Vagina (tissue), 2 donors: ENCODE measurements around the gene NUP205. TPM values are rescaled to one million over a fixed set of nuclear protein-coding genes. Genes with fewer than 3 reads are reported as not detected.

ENCODE experiments used
- DNase-seq, 2 donors: peaks; one replicate each; pipeline ENCODE4 v3.0.0-alpha.2; 2017; ENCODE audit errors: extremely low spot score in 2 of 2
- H3K27ac ChIP-seq: fragments of 200-600 bp; sonication (generic); one replicate; pipeline ENCODE4 v1.5.1; 2019
- H3K27me3 ChIP-seq: fragments of 200-600 bp; sonication (generic); one replicate; pipeline ENCODE4 v1.5.1; 2019
- H3K36me3 ChIP-seq, 2 donors: fragments of 200-600 bp; sonication (generic); one replicate each; pipeline ENCODE4 v1.5.1; 2017 to 2019
- H3K4me1 ChIP-seq: fragments of 200-600 bp; sonication (generic); one replicate; pipeline ENCODE4 v1.5.1; 2019
- H3K4me3 ChIP-seq, 2 donors: fragments of 200-600 bp; sonication (generic); 1 replicate in 1 of 2; 2 replicates in 1 of 2; pipeline ENCODE4 v1.5.1; 2016 to 2019
- H3K9me3 ChIP-seq: fragments of 200-600 bp; sonication (generic); one replicate; pipeline ENCODE4 v1.5.1; 2019
- POLR2A ChIP-seq, 2 donors: fragments of 450-650 bp; IDR thresholded peaks; one replicate each; pipeline ENCODE4 v1.6.1; 2017; ENCODE audit warnings: antibody characterized with exemption in 2 of 2, mild to moderate bottlenecking in 2 of 2, moderate library complexity in 2 of 2
- POLR2AphosphoS5 ChIP-seq, 2 donors: sonication (generic); formaldehyde crosslinking; IDR thresholded peaks; one replicate each; pipeline ENCODE4 v1.9.0; 2017; ENCODE audit warnings: antibody characterized with exemption in 2 of 2, mild to moderate bottlenecking in 2 of 2, low read depth in 1 of 2; ENCODE audit not compliant: insufficient read depth in 1 of 2
- intact Hi-C: fragments of 100-400 bp; cut with DNase I; formaldehyde crosslinking; loops from one replicate; pipeline ENCODE4 v1.15.1; 2023
- total RNA-seq: library from RNA; depleted of rRNA; stranded (reverse); fragments of >200 nt; gene quantifications from one replicate; pipeline ENCODE4 v1.2.3, GENCODE V29; 2016
- TF ChIP-seq, protein P1 (sequence below), 3 experiments: fragments of 450-650 bp in 2 of 3; fragments of 200-600 bp in 1 of 3; sonication (generic) in 1 of 3; IDR thresholded peaks; one replicate each; pipeline ENCODE4 v1.5.1; 2017 to 2019; ENCODE audit warnings: antibody characterized with exemption in 3 of 3, mild to moderate bottlenecking in 2 of 3, moderate library complexity in 2 of 3

The NUP205 gene, protein sequence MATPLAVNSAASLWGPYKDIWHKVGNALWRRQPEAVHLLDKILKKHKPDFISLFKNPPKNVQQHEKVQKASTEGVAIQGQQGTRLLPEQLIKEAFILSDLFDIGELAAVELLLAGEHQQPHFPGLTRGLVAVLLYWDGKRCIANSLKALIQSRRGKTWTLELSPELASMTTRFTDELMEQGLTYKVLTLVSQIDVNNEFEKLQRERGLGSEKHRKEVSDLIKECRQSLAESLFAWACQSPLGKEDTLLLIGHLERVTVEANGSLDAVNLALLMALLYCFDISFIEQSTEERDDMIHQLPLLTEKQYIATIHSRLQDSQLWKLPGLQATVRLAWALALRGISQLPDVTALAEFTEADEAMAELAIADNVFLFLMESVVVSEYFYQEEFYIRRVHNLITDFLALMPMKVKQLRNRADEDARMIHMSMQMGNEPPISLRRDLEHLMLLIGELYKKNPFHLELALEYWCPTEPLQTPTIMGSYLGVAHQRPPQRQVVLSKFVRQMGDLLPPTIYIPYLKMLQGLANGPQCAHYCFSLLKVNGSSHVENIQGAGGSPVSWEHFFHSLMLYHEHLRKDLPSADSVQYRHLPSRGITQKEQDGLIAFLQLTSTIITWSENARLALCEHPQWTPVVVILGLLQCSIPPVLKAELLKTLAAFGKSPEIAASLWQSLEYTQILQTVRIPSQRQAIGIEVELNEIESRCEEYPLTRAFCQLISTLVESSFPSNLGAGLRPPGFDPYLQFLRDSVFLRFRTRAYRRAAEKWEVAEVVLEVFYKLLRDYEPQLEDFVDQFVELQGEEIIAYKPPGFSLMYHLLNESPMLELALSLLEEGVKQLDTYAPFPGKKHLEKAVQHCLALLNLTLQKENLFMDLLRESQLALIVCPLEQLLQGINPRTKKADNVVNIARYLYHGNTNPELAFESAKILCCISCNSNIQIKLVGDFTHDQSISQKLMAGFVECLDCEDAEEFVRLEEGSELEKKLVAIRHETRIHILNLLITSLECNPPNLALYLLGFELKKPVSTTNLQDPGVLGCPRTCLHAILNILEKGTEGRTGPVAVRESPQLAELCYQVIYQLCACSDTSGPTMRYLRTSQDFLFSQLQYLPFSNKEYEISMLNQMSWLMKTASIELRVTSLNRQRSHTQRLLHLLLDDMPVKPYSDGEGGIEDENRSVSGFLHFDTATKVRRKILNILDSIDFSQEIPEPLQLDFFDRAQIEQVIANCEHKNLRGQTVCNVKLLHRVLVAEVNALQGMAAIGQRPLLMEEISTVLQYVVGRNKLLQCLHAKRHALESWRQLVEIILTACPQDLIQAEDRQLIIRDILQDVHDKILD (N-terminal part only)
- 28.2 TPM for total RNA-seq

DNA sequence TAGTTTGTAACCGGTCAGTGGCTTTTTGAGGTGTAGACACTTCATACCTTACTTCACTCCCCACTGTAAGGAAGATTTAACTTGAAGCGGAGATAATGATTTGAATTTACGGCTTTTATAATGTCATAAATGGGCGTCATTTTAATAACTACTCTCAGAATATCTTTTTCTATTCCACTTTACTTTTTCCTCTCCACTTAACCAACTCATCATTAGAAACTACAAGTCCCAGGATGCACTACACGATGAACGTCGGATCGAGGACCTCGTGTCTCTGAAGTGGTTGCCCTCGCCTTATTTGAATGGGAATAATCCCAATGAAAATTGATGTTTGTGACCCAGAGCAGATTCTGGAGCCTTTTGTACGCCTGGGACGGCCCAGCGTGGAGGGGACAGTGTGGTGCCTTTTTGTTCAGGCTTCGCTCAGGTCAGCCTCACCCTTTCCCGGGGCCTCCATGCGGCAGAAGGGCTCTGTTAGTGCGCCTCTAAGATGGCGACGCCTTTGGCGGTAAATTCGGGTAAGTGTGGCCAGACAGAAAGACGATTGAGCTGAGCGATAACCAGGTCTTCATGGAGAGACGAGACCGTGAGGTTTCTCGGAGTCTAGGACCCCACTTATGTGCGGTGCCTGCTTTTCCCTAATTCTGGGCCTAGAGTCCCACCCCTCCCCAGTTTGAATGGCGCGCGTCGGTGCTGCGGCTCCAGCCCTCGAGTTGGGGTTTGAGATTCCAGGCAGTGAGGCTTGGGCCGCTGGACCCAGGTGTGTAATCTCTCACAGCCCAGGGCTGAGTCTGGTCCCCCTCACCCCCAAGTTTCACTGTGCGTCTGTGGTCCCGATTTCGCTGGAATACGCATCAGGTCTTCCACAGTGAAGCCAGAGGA lies at the start of gene NUP205:
NUP205 (plus strand) TSS at position 463 of the 882 bp plus-strand sequence; CDS start at position 491, 28 bp downstream.
- TF ChIP-seq POLR2A (IDR thresholded peaks at IDR 0.05) = no peak
- TF ChIP-seq POLR2AphosphoS5 (IDR thresholded peaks at IDR 0.05; ENCODE audit: insufficient read depth in 1 of 2, low read depth in 1 of 2) = peak; percentile 75 to 80
- TF ChIP-seq, protein P1, sequence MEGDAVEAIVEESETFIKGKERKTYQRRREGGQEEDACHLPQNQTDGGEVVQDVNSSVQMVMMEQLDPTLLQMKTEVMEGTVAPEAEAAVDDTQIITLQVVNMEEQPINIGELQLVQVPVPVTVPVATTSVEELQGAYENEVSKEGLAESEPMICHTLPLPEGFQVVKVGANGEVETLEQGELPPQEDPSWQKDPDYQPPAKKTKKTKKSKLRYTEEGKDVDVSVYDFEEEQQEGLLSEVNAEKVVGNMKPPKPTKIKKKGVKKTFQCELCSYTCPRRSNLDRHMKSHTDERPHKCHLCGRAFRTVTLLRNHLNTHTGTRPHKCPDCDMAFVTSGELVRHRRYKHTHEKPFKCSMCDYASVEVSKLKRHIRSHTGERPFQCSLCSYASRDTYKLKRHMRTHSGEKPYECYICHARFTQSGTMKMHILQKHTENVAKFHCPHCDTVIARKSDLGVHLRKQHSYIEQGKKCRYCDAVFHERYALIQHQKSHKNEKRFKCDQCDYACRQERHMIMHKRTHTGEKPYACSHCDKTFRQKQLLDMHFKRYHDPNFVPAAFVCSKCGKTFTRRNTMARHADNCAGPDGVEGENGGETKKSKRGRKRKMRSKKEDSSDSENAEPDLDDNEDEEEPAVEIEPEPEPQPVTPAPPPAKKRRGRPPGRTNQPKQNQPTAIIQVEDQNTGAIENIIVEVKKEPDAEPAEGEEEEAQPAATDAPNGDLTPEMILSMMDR (IDR thresholded peaks at IDR 0.05) = peak in 2 of 3 experiments; percentile 13 to 35

DNA sequence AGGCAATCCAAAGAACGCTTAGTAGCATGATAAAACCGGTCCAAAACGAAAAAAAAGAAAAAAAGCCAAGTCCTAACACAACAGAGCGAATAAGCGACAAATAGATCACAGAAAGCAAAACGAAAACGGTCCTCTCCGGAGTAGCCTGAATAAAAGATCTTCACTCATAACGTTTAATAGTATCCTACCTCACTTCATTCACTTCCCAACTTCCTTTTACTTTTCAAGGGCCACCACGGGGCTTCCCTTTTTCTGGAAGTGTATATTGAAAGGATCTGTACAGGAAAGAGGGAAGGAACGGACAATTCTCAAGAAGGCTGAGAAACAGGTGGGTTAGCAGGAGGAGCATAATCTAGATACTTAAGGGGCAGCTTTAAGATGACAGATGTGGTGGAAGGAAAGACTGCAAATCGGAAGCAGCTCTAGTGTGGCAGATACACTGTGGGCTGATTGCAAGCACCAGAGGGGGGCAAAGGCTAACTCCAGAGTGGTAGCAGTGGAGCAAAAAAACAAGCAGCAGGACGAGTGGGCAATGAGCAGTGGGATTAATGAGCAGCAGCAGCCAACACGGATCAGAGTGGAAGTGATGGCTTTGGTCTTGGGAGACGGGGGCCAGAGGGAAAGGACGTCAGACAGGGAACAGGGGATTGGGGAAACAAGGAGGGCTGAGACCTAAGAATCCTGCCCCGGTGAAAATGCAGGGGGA lies 48.7 kb upstream of the NUP205 start:
- no peaks in the 10 kb centered on the region for H3K27me3 ChIP-seq
- intact Hi-C loops = no loop called here

More for the DNA sequence above, at the start of gene NUP205:
- peaks cover 18% of the 10 kb centered on the region for H3K4me1 ChIP-seq
- H3K4me3 ChIP-seq = peak within 1 kb of the TSS; percentile 75 to 95
- no peaks in the 10 kb centered on the region for H3K36me3 ChIP-seq
- DNase-seq = peak in 1 of 2 donors; percentile 90
- no peaks in the 10 kb centered on the region for H3K27me3 ChIP-seq
- H3K27ac ChIP-seq = peak within 1 kb of the TSS; percentile 94
- H3K9me3 ChIP-seq = no peaks in the 10 kb centered on the region
- intact Hi-C loops = no loop called here

DNA sequence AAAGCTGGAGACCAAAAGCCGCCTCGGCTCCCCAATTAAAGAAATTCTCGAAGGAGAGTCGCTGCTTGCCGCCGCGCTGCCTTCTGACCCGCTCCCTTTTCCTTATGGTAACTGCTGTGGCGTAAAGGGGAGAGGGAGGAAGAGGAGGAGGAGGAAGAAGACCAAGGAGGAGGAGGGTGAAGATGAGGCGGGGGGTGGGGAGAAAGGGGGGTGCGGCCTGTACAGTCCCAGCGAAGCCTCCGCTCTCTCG lies 48.2 kb upstream of the NUP205 start:
- TF ChIP-seq POLR2A (IDR thresholded peaks at IDR 0.05) = no peak
- no peak for TF ChIP-seq POLR2AphosphoS5 (IDR thresholded peaks at IDR 0.05; ENCODE audit: insufficient read depth in 1 of 2, low read depth in 1 of 2)
- TF ChIP-seq, protein P1 (IDR thresholded peaks at IDR 0.05) = no peak
- H3K36me3 ChIP-seq = no peaks in the 10 kb centered on the region
- no peaks in the 10 kb centered on the region for H3K9me3 ChIP-seq
- DNase-seq = no peak
- peak overlapping the region; percentile 77 to 90 for H3K4me3 ChIP-seq
- peak overlapping the region; percentile 95 for H3K27ac ChIP-seq
- no peaks in the 10 kb centered on the region for H3K27me3 ChIP-seq
- intact Hi-C loops = no loop called here
- peaks cover 38% of the 10 kb centered on the region for H3K4me1 ChIP-seq

More for the DNA sequence above, 48.7 kb upstream of the NUP205 start:
- H3K9me3 ChIP-seq = no peaks in the 10 kb centered on the region
- peak overlapping the region; percentile 95 for H3K27ac ChIP-seq
- peak overlapping the region; percentile 77 to 90 for H3K4me3 ChIP-seq
- TF ChIP-seq POLR2A (IDR thresholded peaks at IDR 0.05) (no peak), POLR2AphosphoS5 (IDR thresholded peaks at IDR 0.05; ENCODE audit: insufficient read depth in 1 of 2, low read depth in 1 of 2) (peak in 1 of 2 donors; percentile 6)
- TF ChIP-seq, protein P1 (IDR thresholded peaks at IDR 0.05) = no peak
- H3K36me3 ChIP-seq = no peaks in the 10 kb centered on the region
- peaks cover 38% of the 10 kb centered on the region for H3K4me1 ChIP-seq
- no peak for DNase-seq
